ENCODE results near the gene VWA5B2. TPM values are rescaled to one million over a fixed set of nuclear protein-coding genes. Genes with fewer than 3 reads are reported as not detected.

The VWA5B2 gene
- total and polyA plus RNA-seq, 4 donors: 0.12 to 1.7 (median 0.86) TPM

- ATAC-seq (ENCODE audit: insufficient read depth, low FRiP score): no peak
- H3K27me3 ChIP-seq (ENCODE audit: control insufficient read depth in 3 of 3, insufficient read depth in 3 of 3, low read length in 2 of 3): peaks cover 0 to 39% (median 33%) of the 10 kb centered on the region in 3 donors
- no peak overlapping the region for H3K9ac ChIP-seq (ENCODE audit: insufficient read depth in 1 of 2, low read length in 2 of 2)
- H3K9me3 ChIP-seq (ENCODE audit: control insufficient read depth in 4 of 4, insufficient read depth in 3 of 4, low read length in 3 of 4): peaks cover 0 to 2% (median 0%) of the 10 kb centered on the region in 4 donors
- 62 to 69% methylated on average over 3 of the region's 3 CpGs for WGBS, 2 donors
- H3K36me3 ChIP-seq (ENCODE audit: control insufficient read depth in 4 of 4, insufficient read depth in 4 of 4, low read length in 4 of 4): no peaks in the 10 kb centered on the region
- H3K4me3 ChIP-seq: no peak overlapping the region
- no peak overlapping the region for H3K27ac ChIP-seq (ENCODE audit: low read depth in 1 of 2, low read length in 1 of 2)
- TF ChIP-seq CTCF (IDR thresholded peaks at IDR 0.05; ENCODE audit: control extremely low read depth, extremely low read depth): no peak
- peaks cover 0 to 11% (median 6%) of the 10 kb centered on the region in 5 donors for H3K4me1 ChIP-seq (ENCODE audit: control insufficient read depth in 5 of 5, insufficient read depth in 5 of 5, low read length in 5 of 5)
- no peak for DNase-seq
Observed at GRCh38 chr3:184231671-184232070, 2.3 kb downstream of the VWA5B2 start.

GRCh38 chr3:184233127-184233843 lies 3.9 kb downstream of the VWA5B2 start:
- Histone ChIP-seq H3K4me1 (ENCODE audit: control insufficient read depth in 5 of 5, insufficient read depth in 5 of 5, low read length in 5 of 5) (peaks cover 0 to 11% (median 6%) of the 10 kb centered on the region in 5 donors), H3K36me3 (ENCODE audit: control insufficient read depth in 4 of 4, insufficient read depth in 4 of 4, low read length in 4 of 4) (no peaks in the 10 kb centered on the region), H3K9ac (ENCODE audit: insufficient read depth in 1 of 2, low read length in 2 of 2) (no peak overlapping the region)

GRCh38 chr3:184234224-184234623 lies 4.8 kb downstream of the VWA5B2 start:
- ATAC-seq (ENCODE audit: insufficient read depth, low FRiP score) (peak; percentile 54), DNase-seq (no peak)
- 32 to 37% methylated on average over 4 of the region's 4 CpGs for WGBS, 2 donors
- H3K4me1 ChIP-seq (ENCODE audit: control insufficient read depth in 5 of 5, insufficient read depth in 5 of 5, low read length in 5 of 5): peaks cover 0 to 11% (median 6%) of the 10 kb centered on the region in 5 donors
- H3K36me3 ChIP-seq (ENCODE audit: control insufficient read depth in 4 of 4, insufficient read depth in 4 of 4, low read length in 4 of 4): no peaks in the 10 kb centered on the region
- H3K9me3 ChIP-seq (ENCODE audit: control insufficient read depth in 4 of 4, insufficient read depth in 3 of 4, low read length in 3 of 4): peaks cover 0 to 2% (median 0%) of the 10 kb centered on the region in 4 donors
- no peak for TF ChIP-seq CTCF (IDR thresholded peaks at IDR 0.05; ENCODE audit: control extremely low read depth, extremely low read depth)
- H3K27ac ChIP-seq (ENCODE audit: low read depth in 1 of 2, low read length in 1 of 2): no peak overlapping the region
- no peak overlapping the region for H3K9ac ChIP-seq (ENCODE audit: insufficient read depth in 1 of 2, low read length in 2 of 2)
- H3K4me3 ChIP-seq: no peak overlapping the region
- H3K27me3 ChIP-seq (ENCODE audit: control insufficient read depth in 3 of 3, insufficient read depth in 3 of 3, low read length in 2 of 3): peaks cover 0 to 24% (median 22%) of the 10 kb centered on the region in 3 donors

More at GRCh38 chr3:184233127-184233843, 3.9 kb downstream of the VWA5B2 start:
- no peak overlapping the region for H3K27ac ChIP-seq (ENCODE audit: low read depth in 1 of 2, low read length in 1 of 2)
- ATAC-seq (ENCODE audit: insufficient read depth, low FRiP score) (no peak), DNase-seq (no peak)
- H3K9me3 ChIP-seq (ENCODE audit: control insufficient read depth in 4 of 4, insufficient read depth in 3 of 4, low read length in 3 of 4): peaks cover 0 to 2% (median 0%) of the 10 kb centered on the region in 4 donors
- peaks cover 0 to 28% (median 25%) of the 10 kb centered on the region in 3 donors for H3K27me3 ChIP-seq (ENCODE audit: control insufficient read depth in 3 of 3, insufficient read depth in 3 of 3, low read length in 2 of 3)
- H3K4me3 ChIP-seq: no peak overlapping the region
- no peak for TF ChIP-seq CTCF (IDR thresholded peaks at IDR 0.05; ENCODE audit: control extremely low read depth, extremely low read depth)
- 88 to 97% methylated on average over 22 to 23 of the region's 23 CpGs for WGBS, 2 donors

Data from lung (tissue), 12 donors.